Activated CD4-positive, alpha-beta T cell treated with anti-CD3 and anti-CD28 coated beads, Interleukin-2, amount 10 ng/mL, durations not matched to agents 7 days and 5 days (primary cell): ENCODE measurements around the gene GRPR. TPM values are rescaled to one million over a fixed set of nuclear protein-coding genes. Genes with fewer than 3 reads are reported as not detected.

Experiments used
- CTCF ChIA-PET: fragments of 350-600 bp; sonication (Branson Sonifier 250); formaldehyde crosslinking; loops from one replicate; lab custom pipeline; 2021; ENCODE audit warnings: antibody characterized with exemption; lab: Charles Lee
- POLR2A ChIA-PET: fragments of 350-600 bp; sonication (Branson Sonifier 250); formaldehyde crosslinking; loops from one replicate; lab custom pipeline; 2021; ENCODE audit warnings: antibody characterized with exemption; lab: Charles Lee
- DNase-seq: peaks from one replicate; pipeline ENCODE4 v3.0.0-alpha.2; 2020
- H3K27ac Mint-ChIP-seq: one replicate; pipeline ENCODE4 v1.8.0; 2021; ENCODE audit warnings: mild to moderate bottlenecking, moderate library complexity, mixed read lengths
- H3K27me3 Mint-ChIP-seq: one replicate; pipeline ENCODE4 v1.8.0; 2021; ENCODE audit warnings: mixed read lengths
- H3K36me3 Mint-ChIP-seq: one replicate; pipeline ENCODE4 v1.8.0; 2021; ENCODE audit warnings: low read depth, mixed read lengths
- H3K4me1 Mint-ChIP-seq: one replicate; pipeline ENCODE4 v1.8.0; 2021; ENCODE audit warnings: mixed read lengths
- H3K4me3 Mint-ChIP-seq: one replicate; pipeline ENCODE4 v1.8.0; 2021; ENCODE audit warnings: mild to moderate bottlenecking, moderate library complexity, mixed read lengths
- H3K9me3 Mint-ChIP-seq: one replicate; pipeline ENCODE4 v1.8.0; 2021; ENCODE audit warnings: mixed read lengths
- total RNA-seq, 2 experiments: library from RNA; stranded (reverse); gene quantifications; one replicate each; pipeline ENCODE4 v1.2.3, GENCODE V29; 2021

The GRPR gene
- total RNA-seq, 2 experiments from 2014 or later = 0.10 TPM; not detected in 1

DNA sequence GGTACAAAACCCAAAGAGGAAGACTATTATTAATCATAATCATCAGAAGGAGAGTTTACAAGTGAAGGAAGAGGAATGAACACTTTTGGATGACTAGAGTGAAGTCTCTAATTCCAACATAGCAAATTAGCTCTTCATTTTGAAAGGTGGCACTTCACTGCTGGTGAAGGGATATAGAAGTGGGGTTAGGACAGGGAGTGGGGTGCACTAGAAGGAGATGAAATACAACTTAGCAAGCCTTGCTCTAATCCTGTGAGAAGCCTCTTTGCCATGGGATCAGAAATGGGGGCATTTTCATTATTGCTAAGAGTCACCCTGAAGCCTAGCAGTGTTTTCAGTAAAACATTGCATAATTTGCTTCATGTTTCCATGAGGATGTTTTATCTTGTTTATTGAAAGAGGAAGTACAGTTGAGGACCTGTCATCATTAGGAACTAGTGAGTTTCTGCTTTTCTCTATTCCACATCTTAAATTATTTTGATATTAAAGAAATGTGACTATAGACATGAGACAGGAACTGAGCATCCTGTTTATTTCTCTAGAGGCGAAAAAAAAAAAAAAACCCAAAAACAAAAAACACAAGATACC lies 9.3 kb upstream of the GRPR start:
- ChIA-PET CTCF (interaction anchor here (0.6 kb wide), 1 partner anchor 666 kb away, joined by 4 read pairs; no protein-coding TSS in a partner anchor), POLR2A (no interaction called here)
- Mint-ChIP-seq H3K9me3 (no peaks in the 10 kb centered on the region), H3K27me3 (no peaks in the 10 kb centered on the region), H3K36me3 (no peaks in the 10 kb centered on the region), H3K27ac (no peak overlapping the region), H3K4me3 (no peak overlapping the region), H3K4me1 (peaks cover 2% of the 10 kb centered on the region)
- DNase-seq = no peak

DNA sequence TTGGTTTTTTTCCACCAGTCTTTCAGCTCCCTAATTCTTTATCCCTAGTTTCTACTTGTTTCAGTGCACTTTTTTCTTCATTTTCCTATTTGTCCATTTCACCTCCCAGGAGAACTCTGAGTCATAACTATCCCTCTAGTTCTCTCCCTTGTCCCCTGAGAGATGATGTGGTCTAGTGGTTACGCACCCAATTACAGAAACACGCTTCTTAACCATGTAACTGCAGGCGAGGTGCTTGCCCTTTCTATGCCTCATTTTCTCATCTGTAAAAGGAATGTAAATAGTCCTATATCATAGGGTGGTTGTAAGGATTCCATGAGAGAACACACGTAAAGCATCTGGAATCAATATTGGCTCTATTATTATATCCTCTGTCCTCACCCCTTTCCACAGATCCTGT lies 8.8 kb upstream of the GRPR start:
- DNase-seq = no peak
- no peaks in the 10 kb centered on the region for H3K27me3 Mint-ChIP-seq
- H3K36me3 Mint-ChIP-seq = no peaks in the 10 kb centered on the region
- POLR2A ChIA-PET = no interaction called here
- CTCF ChIA-PET = interaction anchor here (0.5 to 0.6 kb wide), 2 partner anchors 149 to 665 kb away, joined by 3 to 4 read pairs; no protein-coding TSS in a partner anchor
- H3K4me3 Mint-ChIP-seq = no peak overlapping the region
- peaks cover 7% of the 10 kb centered on the region for H3K4me1 Mint-ChIP-seq
- no peaks in the 10 kb centered on the region for H3K9me3 Mint-ChIP-seq
- no peak overlapping the region for H3K27ac Mint-ChIP-seq

DNA sequence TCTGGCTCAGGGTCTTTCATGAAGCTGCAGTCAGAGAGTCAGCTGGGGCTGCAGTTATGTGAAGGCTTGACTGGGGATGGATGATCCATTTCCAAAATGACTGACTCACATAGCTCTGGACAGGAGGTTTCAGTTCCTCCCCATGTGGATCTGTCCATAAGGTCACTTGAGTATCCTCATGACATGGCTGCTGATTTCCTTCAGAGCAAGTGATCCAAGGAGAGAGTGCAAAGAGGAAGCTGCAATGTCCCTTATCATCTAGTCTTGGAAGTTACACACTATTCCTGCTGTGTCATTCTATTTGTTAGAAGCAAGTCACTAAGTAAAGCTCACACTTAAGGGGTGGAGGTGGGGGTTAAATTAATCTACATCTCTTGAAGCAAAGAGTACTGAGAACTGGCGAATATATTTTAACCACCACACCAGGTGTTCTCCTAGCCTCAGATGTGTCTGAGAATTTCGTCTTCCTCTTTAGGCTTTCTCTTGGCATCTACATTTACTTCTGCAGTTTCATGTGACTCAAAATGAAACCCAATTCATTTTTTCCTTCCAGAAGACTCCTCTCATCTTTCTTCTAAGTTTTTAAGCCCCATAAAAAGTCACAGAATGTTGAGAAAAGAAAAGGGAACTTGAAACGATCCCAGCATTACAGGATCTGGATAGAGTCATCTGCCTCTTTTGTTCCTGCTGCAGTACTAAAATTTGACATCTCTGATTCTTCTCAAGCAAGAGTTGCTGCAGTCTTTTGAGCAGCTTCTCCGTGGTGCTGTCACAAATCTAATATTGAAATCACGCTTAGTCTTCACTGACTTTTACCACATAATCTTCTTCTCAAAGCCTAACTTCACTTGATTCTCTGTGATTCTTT lies 3.8 kb upstream of the GRPR start:
- Mint-ChIP-seq H3K27ac (no peak overlapping the region), H3K4me3 (no peak overlapping the region), H3K27me3 (peaks cover 15% of the 10 kb centered on the region), H3K36me3 (no peaks in the 10 kb centered on the region), H3K4me1 (peaks cover 21% of the 10 kb centered on the region), H3K9me3 (no peaks in the 10 kb centered on the region)
- ChIA-PET POLR2A (no interaction called here), CTCF (interaction anchor here (0.8 kb wide), 1 partner anchor 15 kb away, joined by 3 read pairs; no protein-coding TSS in a partner anchor)
- DNase-seq = no peak

DNA sequence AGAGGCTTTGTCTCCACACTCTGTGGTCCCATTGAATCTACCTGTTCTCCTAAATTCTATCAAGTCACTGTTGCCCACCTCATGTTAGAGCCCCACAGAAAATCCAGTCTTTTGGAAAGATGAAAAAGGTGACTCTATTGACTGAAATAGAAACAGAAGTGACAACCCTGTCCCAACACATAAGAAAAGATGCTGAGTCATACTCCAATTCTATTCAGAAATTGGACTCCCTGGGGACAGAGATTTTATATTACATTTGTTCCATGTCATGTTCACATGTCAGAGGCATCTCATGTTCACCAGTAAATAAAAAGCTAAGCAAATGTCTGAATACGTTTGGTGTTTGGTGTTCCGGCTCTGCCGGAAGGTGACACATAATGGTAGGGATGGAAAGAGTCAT lies 2.9 kb upstream of the GRPR start:
- Mint-ChIP-seq H3K9me3 (no peaks in the 10 kb centered on the region), H3K27me3 (peaks cover 15% of the 10 kb centered on the region), H3K27ac (no peak overlapping the region), H3K4me1 (peaks cover 21% of the 10 kb centered on the region), H3K4me3 (no peak overlapping the region), H3K36me3 (no peaks in the 10 kb centered on the region)
- ChIA-PET POLR2A (no interaction called here), CTCF (interaction anchor here (0.7 to 0.8 kb wide), 2 partner anchors 14 to 30 kb away, joined by 3 read pairs; no protein-coding TSS in a partner anchor)
- no peak for DNase-seq

- no peaks in the 10 kb centered on the region for H3K36me3 Mint-ChIP-seq
- DNase-seq = no peak
- H3K4me3 Mint-ChIP-seq = no peak overlapping the region
- H3K9me3 Mint-ChIP-seq = no peaks in the 10 kb centered on the region
- H3K27ac Mint-ChIP-seq = no peak overlapping the region
- CTCF ChIA-PET = no interaction called here
- POLR2A ChIA-PET = no interaction called here
- peaks cover 18% of the 10 kb centered on the region for H3K4me1 Mint-ChIP-seq
- H3K27me3 Mint-ChIP-seq = peaks cover 20% of the 10 kb centered on the region
These were observed 836 bp downstream of the GRPR start for GRCh38 chrX:16124201-16124600.

- DNase-seq = no peak
- Mint-ChIP-seq H3K27me3 (peaks cover 22% of the 10 kb centered on the region), H3K27ac (no peak overlapping the region), H3K4me1 (peaks cover 4% of the 10 kb centered on the region), H3K36me3 (no peaks in the 10 kb centered on the region), H3K9me3 (no peaks in the 10 kb centered on the region), H3K4me3 (no peak overlapping the region)
- POLR2A ChIA-PET = no interaction called here
- CTCF ChIA-PET = interaction anchor here (0.9 to 1.2 kb wide), 3 partner anchors 13 to 137 kb away, joined by 3 to 4 read pairs (median 3); no protein-coding TSS in a partner anchor
These were observed 2.3 kb downstream of the GRPR start for GRCh38 chrX:16125520-16126149.

DNA sequence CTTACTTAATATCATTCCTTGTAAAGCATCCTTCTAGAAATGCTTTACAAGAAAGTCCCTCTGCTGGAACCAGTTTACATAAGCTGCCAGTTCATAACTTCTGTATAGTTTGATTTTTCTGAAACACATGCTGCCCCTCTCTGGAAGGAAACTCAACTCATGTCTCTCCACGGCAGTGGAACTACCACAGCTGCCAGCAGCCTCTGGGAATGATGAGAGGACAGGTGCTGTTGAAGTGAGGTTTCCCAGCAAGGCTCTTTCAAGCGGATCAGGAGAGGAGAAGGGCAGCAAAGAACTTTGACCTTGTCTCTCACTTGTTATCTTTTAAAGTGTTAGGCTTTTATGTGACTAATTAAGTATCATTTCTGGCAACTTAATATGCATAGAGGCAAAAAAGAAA lies 7.3 kb downstream of the GRPR start:
- Mint-ChIP-seq H3K36me3 (no peaks in the 10 kb centered on the region), H3K9me3 (no peaks in the 10 kb centered on the region), H3K27me3 (peaks cover 10% of the 10 kb centered on the region), H3K27ac (no peak overlapping the region), H3K4me3 (no peak overlapping the region), H3K4me1 (no peaks in the 10 kb centered on the region)
- POLR2A ChIA-PET = no interaction called here
- DNase-seq = no peak
- CTCF ChIA-PET = interaction anchor here (0.9 kb wide), 1 partner anchor 25 kb away, joined by 3 read pairs; no protein-coding TSS in a partner anchor

DNA sequence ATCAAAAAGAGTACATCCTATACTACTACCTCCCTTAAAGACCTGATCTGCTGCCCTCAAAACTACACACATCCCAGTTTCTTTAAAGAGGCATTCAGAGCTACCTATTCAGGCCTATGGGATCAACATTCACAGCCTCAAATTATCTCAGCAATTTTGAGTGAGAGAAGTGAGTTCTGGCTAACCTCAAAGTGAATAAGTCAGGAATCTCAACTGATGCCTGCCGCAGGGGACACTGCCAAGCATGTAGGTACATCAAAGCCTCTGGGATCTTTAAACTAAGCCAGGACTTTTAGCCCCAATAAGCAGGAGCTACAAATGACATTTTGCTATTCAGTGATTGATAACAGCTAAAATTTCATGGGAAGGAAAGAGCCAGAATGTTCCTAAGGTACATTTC lies 11.6 kb downstream of the GRPR start:
- ChIA-PET POLR2A (no interaction called here), CTCF (interaction anchor here (1.0 kb wide), 1 partner anchor 15 kb away, joined by 3 read pairs; no protein-coding TSS in a partner anchor)
- H3K4me1 Mint-ChIP-seq = no peaks in the 10 kb centered on the region
- no peak for DNase-seq
- H3K4me3 Mint-ChIP-seq = no peak overlapping the region
- no peak overlapping the region for H3K27ac Mint-ChIP-seq
- H3K27me3 Mint-ChIP-seq = peaks cover 7% of the 10 kb centered on the region
- H3K36me3 Mint-ChIP-seq = no peaks in the 10 kb centered on the region
- no peaks in the 10 kb centered on the region for H3K9me3 Mint-ChIP-seq

GRCh38 chrX:16136080-16136479 lies 12.7 kb downstream of the GRPR start:
- ChIA-PET CTCF (no interaction called here), POLR2A (no interaction called here)
- Mint-ChIP-seq H3K4me3 (no peak overlapping the region), H3K36me3 (no peaks in the 10 kb centered on the region), H3K4me1 (no peaks in the 10 kb centered on the region), H3K9me3 (no peaks in the 10 kb centered on the region), H3K27me3 (peaks cover 7% of the 10 kb centered on the region), H3K27ac (no peak overlapping the region)
- DNase-seq = no peak

DNA sequence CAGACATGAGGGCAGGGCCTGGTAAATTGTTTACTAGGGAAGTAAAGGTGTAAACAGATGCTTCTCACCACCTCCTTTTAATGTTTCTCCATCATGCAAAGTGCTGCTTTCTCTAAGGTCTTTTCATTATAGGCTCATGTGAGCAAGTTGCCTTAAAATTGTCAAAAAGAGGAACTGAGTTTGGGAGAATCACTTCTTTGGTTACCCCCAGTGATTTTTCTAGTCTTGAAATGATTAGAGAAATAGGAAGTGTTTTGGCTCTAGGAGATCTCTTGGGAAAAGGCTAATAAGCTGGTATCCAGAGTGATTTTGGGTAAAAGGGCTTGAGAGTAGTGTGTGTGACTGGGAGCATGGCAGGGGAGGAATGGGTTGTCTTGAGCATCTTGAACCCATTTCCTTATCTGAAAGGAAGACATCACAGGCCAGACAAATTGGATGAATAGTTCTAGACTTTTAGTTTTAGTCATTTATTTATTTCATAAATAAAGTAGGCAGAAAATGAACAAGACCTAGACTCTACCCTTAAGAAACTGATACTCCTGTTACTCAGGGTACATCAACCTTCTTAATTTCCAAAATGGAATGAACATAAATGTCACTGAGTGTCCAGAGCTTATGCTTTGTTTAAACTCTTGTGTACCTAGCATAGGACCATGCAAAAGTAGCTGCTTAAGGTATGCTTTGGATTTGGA lies 14.2 kb downstream of the GRPR start:
- Mint-ChIP-seq H3K27ac (no peak overlapping the region), H3K9me3 (no peaks in the 10 kb centered on the region)
- CTCF ChIA-PET = interaction anchor here (0.5 kb wide), 1 partner anchor 215 kb away, joined by 3 read pairs; no protein-coding TSS in a partner anchor

DNA sequence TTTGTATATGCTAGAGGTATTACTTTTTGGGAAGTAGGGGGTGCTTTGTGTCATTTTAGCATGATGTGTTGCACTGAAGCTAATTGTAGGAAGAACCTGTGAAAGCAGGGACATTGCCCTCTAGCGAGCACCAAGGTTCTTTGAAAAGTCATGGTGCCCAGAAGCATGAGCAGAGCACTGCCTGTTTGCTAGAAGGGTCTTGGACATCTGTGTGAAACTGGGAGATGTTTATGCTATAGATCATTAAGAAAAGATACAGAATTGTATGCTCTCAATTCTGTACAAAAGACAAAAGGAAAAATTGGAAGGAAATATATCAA lies 14.7 kb downstream of the GRPR start:
- H3K4me1 Mint-ChIP-seq = no peaks in the 10 kb centered on the region
- no peaks in the 10 kb centered on the region for H3K36me3 Mint-ChIP-seq
- no peaks in the 10 kb centered on the region for H3K9me3 Mint-ChIP-seq
- H3K27me3 Mint-ChIP-seq = peaks cover 7% of the 10 kb centered on the region
- POLR2A ChIA-PET = no interaction called here
- CTCF ChIA-PET = interaction anchor here (0.5 to 1.4 kb wide), 2 partner anchors 13 to 215 kb away, joined by 3 to 4 read pairs; no protein-coding TSS in a partner anchor
- no peak for DNase-seq
- H3K27ac Mint-ChIP-seq = no peak overlapping the region
- H3K4me3 Mint-ChIP-seq = no peak overlapping the region

More for the DNA sequence above, 14.2 kb downstream of the GRPR start:
- Mint-ChIP-seq H3K36me3 (no peaks in the 10 kb centered on the region), H3K4me1 (no peaks in the 10 kb centered on the region), H3K27me3 (peaks cover 7% of the 10 kb centered on the region), H3K4me3 (no peak overlapping the region)
- DNase-seq = no peak
- POLR2A ChIA-PET = no interaction called here

DNA sequence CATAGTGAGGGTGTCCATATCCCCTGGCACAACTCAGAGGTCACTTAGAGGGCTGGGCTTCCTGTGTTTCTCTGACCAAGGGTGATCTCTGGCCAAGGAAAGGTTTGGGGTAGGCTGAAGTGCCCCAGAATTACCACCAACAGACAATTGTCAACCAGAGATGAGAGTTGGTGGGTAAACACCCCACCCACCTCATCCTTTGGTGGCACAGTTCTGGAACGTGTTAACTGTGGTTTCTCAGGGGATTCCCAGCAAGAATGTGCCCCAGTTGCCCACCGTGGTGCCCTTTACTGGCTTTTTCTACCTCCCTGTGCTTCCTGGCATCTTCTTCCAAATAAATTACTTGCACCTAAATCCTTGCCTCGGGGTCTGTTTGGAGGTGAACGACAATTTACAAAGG lies 17.1 kb downstream of the GRPR start:
- H3K27me3 Mint-ChIP-seq = peaks cover 10% of the 10 kb centered on the region
- POLR2A ChIA-PET = no interaction called here
- H3K36me3 Mint-ChIP-seq = no peaks in the 10 kb centered on the region
- no peaks in the 10 kb centered on the region for H3K9me3 Mint-ChIP-seq
- H3K4me1 Mint-ChIP-seq = no peaks in the 10 kb centered on the region
- DNase-seq = no peak
- H3K4me3 Mint-ChIP-seq = no peak overlapping the region
- no peak overlapping the region for H3K27ac Mint-ChIP-seq
- CTCF ChIA-PET = no interaction called here
